Kasumi-1 (cell line): ENCODE results near the gene ATG9A.

ENCODE experiments used
- DNase-seq, 2 experiments: peaks; one replicate each; lab custom pipeline; 2025; lab: John Stamatoyannopoulos, UW

ATG9A gene

GRCh38 chr2:219220652-219221402, 8.6 kb downstream of the ATG9A start:
- peak in 1 of 2 experiments; percentile 0 for DNase-seq

- DNase-seq = no peak
Observed at GRCh38 chr2:219219784-219220532, 9.5 kb downstream of the ATG9A start.

GRCh38 chr2:219218732-219219701, 10.4 kb downstream of the ATG9A start, which contains the start of gene ABCB6:
Gene ABCB6 (minus strand): TSS chr2:219218958. CDS start chr2:219218673, 285 bp downstream.
- DNase-seq = no peak

- DNase-seq = no peak
Observed at GRCh38 chr2:219218217-219218731, 11.2 kb downstream of the ATG9A start.

- no peak for DNase-seq
Observed at GRCh38 chr2:219216535-219216915, 12.9 kb downstream of the ATG9A start.

GRCh38 chr2:219215871-219216534, 13.4 kb downstream of the ATG9A start:
- no peak for DNase-seq

- no peak for DNase-seq
Observed at GRCh38 chr2:219214786-219215185, 14.7 kb downstream of the ATG9A start.

GRCh38 chr2:219214141-219214540, 15.3 kb downstream of the ATG9A start:
- DNase-seq = no peak

- DNase-seq = no peak
Observed at GRCh38 chr2:219213486-219214071, 15.9 kb downstream of the ATG9A start.

- DNase-seq = no peak
Observed at GRCh38 chr2:219213026-219213415, 16.4 kb downstream of the ATG9A start.

- DNase-seq = no peak
Observed at GRCh38 chr2:219210886-219211362, 18.5 kb downstream of the ATG9A start.

GRCh38 chr2:219210196-219210885, 19.1 kb downstream of the ATG9A start:
- no peak for DNase-seq

- peak; percentile 56 to 65 for DNase-seq
Observed at GRCh38 chr2:219209236-219210195, 19.9 kb downstream of the ATG9A start.

- DNase-seq = no peak
Observed at GRCh38 chr2:219207884-219208740, 21.3 kb downstream of the ATG9A start.

- DNase-seq = no peak
Observed at GRCh38 chr2:219207134-219207883, 22.1 kb downstream of the ATG9A start.

- DNase-seq = peak; percentile 72
Observed at GRCh38 chr2:219206328-219207133, 22.9 kb downstream of the ATG9A start, which contains the start of gene ZFAND2B. Gene ZFAND2B (plus strand): TSS chr2:219206782. CDS start chr2:219206988, 206 bp downstream.
